ENCODE results near the gene HMG20A. TPM values are rescaled to one million over a fixed set of nuclear protein-coding genes. Genes with fewer than 3 reads are reported as not detected.

HMG20A gene
- total RNA-seq, 2 experiments from 2014 or later: 34.9 to 37.8 TPM

GRCh38 chr15:77526595-77527163 lies 106.0 kb downstream of the HMG20A start:
- ChIA-PET CTCF (interaction anchor here (1.3 kb wide), 1 partner anchor 17 kb away, joined by 5 read pairs; no protein-coding TSS in a partner anchor), POLR2A (no interaction called here)

DNA sequence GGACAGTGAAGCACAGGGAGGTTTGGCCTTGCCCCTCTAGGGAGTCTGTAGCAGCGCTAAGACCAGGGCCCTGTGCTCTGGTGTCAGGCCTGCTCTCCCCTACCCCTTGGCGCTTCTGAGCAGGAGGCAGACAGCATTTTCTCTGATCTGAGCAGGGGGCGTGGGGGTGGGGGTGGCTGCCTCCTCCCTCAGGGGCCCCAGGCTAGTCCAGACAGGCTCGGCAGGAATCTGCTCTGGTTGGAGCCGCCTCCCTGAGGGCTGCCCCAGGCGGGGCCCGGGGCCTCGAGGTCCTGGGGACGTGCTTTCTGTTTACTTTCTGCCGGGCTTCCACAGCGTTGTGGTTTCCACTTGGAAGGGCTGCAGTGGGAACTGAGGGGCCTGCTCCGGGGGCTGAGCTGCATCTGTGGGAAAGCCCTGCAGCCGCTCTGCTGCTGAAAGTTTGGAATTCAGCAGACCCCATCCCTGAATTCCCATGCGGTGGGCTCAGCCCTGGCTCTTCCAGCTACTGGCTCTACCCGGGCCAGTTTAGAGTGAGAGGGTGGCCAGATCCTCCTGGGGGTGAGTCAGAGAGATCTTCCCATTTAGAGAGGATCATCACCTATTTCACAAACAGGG lies 106.6 kb downstream of the HMG20A start:
- CTCF ChIA-PET: interaction anchor here (1.3 kb wide), 1 partner anchor 16 kb away, joined by 5 read pairs; no protein-coding TSS in a partner anchor
- POLR2A ChIA-PET: no interaction called here

GRCh38 chr15:77527831-77528231 lies 107.1 kb downstream of the HMG20A start:
- CTCF ChIA-PET: no interaction called here

GRCh38 chr15:77528290-77528967 lies 107.7 kb downstream of the HMG20A start:
- ChIA-PET CTCF (interaction anchor here (1.1 kb wide), 1 partner anchor 15 kb away, joined by 3 read pairs; no protein-coding TSS in a partner anchor), POLR2A (no interaction called here)

More at GRCh38 chr15:77527831-77528231, 107.1 kb downstream of the HMG20A start:
- POLR2A ChIA-PET: no interaction called here

DNA sequence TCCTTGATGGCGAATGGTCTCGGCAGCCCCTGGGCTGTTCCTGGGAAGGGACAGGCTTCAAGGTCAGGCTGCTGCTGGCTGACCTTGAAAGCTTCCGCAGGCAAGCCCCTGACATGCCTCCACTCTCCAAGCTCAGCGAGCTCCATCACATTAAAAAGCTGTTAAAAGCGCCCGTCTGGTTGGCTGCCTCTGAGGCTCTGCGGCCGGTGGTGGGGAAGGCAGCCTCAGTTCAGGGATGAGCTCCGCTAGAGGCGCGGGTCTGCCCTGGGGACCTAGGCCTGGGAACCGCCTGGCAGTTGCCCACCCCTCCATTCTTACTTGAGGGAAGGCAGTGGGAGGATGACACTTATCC lies 108.3 kb downstream of the HMG20A start:
- POLR2A ChIA-PET: no interaction called here
- CTCF ChIA-PET: interaction anchor here (0.6 to 1.1 kb wide), 2 partner anchors 14 to 72 kb away, joined by 3 read pairs; no protein-coding TSS in a partner anchor

DNA sequence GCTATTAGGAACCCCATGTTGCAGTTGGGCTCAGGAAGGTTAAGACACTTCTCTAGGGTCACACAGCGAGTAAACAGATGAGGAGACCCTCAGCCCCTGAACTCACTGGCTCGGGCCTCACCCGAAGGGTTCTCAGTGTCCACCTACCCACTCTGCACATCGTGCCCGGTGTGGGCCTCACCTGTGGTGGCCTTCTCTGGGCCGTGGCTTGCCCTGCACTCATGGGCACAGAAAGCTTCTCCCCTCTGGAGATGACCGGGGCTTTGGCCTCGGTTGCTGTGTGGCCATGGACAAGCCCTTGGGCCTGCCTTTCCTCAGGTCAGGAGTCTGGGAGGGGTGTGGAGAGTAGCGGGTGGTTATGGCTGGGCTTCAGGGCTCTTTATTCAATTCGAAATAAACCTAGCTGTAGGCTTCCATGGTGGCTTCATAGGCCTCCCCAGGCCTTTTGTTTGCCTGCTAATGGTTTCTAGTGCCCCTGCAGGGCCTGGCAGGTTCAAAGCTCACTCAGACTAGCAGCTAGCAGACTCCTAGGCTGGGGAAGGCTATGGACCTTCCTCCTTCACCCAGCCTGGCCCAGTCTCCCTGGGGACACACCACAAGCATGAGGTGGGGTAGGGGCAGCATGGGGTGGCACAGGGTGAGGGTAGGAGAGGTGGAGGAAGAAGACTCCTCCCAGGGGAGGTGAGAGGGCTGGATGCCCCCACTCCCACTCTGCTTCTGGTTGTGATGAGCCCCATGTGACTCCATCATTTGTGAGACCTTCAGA lies 108.9 kb downstream of the HMG20A start:
- ChIA-PET POLR2A (no interaction called here), CTCF (interaction anchor here (0.6 to 1.1 kb wide), 2 partner anchors 14 to 73 kb away, joined by 3 read pairs; no protein-coding TSS in a partner anchor)

DNA sequence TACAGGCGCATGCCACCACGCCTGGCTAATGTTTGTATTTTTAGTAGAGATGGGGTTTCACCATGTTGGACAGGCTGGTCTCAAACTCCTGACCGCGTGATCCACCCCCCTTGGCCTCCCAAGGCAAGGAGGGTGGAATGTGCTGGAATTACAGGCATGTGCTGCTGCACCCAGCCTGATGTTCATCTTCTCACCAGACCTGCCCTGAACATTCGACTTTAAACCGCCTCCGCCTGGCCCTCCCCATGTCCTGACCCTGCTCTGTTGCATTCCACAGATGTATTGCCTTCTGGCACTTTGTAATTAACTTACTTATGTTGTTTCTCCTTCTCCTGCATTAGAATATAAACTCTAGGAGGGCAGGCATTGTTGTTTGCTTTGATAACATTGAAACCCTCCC lies 109.9 kb downstream of the HMG20A start:
- POLR2A ChIA-PET: no interaction called here
- CTCF ChIA-PET: no interaction called here

DNA sequence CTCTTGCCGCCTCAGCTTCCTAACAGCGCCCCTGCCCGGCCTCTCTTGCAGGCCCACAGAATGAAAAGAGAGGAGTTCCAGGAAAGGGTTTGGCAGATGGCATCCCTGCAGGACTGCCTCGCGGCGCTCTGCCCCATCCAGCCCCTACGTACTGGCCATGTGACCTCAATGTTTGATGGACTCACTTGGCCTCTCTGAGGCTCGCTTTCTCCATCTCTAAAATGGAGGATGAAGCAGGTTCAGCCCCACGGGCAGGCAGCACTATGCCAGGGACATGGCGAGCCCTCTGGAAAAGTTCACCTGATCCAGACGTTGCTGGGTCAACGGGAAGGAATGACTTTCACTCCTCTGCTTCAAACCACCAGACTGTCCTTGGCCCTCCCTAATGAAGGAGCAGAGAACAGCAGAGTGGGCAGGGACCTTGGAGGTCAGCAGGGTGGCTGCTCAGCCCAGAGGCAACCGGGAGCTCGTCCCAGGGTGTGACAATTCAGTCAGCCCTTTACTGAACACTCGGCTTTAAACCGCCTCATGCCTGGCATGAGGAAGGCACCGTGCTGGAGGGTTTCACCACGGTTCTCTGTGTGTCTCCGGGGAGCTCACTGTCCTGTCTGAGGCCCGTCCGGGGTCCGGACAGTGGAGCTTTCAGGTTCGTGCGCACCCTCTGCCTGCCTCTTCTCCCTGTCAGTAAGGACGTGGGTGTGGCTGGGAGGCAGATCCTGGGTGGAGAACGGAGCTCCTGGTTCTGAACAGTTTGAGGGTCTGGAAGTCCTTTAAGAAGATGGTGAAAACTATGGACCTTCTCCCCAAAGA lies 110.7 kb downstream of the HMG20A start:
- ChIA-PET POLR2A (no interaction called here), CTCF (interaction anchor here (2.8 kb wide), 1 partner anchor 12 kb away, joined by 12 read pairs; no protein-coding TSS in a partner anchor)

- ChIA-PET CTCF (interaction anchor here (2.8 kb wide), 1 partner anchor 11 kb away, joined by 12 read pairs; no protein-coding TSS in a partner anchor), POLR2A (no interaction called here)
Measured at GRCh38 chr15:77532067-77532710, 111.5 kb downstream of the HMG20A start.

GRCh38 chr15:77532846-77533245 lies 112.2 kb downstream of the HMG20A start:
- ChIA-PET CTCF (interaction anchor here (2.8 kb wide), 1 partner anchor 11 kb away, joined by 12 read pairs; no protein-coding TSS in a partner anchor), POLR2A (no interaction called here)

- ChIA-PET POLR2A (no interaction called here), CTCF (interaction anchor here (2.8 kb wide), 1 partner anchor 10 kb away, joined by 12 read pairs; no protein-coding TSS in a partner anchor)
Measured at GRCh38 chr15:77533578-77534430, 113.1 kb downstream of the HMG20A start.

Other genes starting within 250 kb of the HMG20A start
- gene PEAK1, start 784 bp upstream of the HMG20A start, total RNA-seq: 10 to 100 TPM; 27.8 to 30.5 TPM
- not detected for gene LINGO1, start 212.0 kb downstream of the HMG20A start, total RNA-seq